HG03060 (cell line): Measurements from ENCODE around the gene LANCL1.

Experiments
- ATAC-seq: cut with Tn5 transposase; IDR thresholded peaks from one replicate; pipeline ENCODE4 v1.9.1; 2021; ENCODE audit warnings: low read depth, moderate number of reproducible peaks; ENCODE audit not compliant: unreplicated experiment

The LANCL1 gene

DNA sequence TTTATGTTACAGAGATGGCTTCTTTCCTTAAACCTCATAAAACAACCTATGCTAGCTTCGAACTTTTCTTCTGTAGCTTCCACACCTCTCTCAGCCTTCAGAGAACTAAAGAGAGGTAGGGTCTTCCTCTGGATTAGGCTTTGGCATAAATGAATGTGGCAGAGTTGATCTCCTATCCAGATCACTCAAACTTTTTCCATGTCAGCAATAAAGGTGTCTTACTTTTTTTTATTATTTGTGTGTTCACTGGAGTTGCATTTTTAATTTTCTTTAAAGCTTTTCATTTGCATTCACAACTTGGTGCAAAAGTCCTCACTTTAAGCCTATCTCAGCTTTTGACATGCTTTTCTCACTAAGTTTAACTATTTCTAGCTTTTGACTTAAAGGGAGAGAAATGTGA, 66.0 kb downstream of the LANCL1 start:
- ATAC-seq: no peak

DNA sequence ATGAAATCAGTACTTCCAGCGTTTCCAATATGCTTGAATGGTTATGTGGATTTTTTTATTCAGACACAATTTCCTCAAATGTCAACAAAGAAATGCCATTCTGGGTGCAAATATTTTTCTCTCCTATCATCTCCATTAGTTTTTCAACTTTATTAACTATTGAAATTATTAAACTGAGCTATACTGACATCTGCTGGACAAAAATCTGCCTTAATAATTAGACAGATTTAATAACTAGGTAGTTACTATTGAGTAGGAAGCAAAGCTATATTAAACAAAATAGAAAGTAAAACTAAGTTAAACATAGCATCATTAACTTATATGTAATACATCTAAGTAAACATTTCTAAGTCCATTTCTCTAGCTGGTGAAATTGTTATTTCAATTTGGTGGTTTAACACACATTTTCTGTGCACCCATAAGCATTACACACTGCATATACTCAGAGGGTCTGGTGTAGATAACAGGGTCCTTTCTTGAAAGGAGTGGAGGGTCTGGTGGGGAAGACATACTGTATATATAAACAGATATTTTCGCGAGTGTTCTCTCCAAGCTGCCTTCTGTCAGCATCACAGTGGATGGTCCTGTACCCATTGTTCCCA, 77.0 kb downstream of the LANCL1 start:
- no peak for ATAC-seq

DNA sequence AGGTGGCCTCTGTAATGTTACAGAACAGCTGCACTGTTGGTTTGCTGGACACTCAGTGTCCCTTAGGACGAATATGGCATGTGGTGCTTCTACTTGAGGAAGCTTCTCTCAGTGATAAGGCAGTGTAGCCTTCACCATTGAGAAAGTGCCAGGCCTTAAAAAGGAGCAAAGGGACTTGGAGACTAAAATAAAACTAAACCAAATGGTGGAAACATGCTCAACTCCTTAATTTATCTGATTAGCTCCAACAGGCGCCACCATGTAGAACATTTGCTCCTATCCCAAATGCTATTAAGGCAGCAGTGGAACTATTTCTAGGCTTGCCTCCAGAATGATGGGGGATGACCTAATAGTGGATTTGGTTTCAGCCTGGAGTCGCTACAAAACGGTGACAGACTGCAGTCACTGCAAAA, 84.1 kb downstream of the LANCL1 start:
- ATAC-seq: no peak

DNA sequence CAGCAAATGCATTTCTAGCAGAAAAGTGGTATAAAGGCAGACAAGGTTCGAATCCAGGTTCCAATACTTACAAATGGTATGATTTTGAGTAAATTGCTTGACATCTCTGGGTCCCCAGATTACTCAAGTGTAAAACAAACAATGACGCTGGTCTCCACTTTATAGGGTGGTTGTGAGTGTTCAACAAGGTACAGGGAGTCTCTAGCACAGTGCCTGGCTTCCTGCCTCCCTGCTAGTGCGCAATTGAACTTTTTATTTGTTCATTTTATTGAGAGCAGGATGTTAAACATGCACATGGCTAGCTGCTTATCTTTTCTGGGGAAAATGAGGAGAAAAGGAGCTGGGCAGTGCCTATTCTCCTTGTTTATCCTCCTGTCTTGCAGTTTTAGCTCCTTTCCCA, 86.7 kb downstream of the LANCL1 start:
- ATAC-seq: no peak

DNA sequence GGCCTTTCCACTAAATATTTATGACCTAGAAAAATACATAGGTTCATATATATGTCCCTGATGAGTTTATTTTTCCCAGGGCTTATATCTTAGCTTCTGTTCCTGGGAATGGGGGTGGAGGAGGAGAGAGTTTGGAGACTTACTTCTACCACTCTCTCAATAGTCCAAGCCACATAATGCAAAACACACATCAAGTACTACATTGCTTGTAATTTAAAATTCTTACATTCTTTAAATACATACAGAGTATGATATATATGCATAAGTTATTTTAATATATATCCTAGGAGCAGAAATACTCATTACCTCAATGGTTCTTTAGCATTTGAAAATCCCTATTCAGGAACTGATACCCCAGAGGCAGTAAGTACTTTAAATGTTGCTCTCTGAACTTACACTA, 88.4 kb downstream of the LANCL1 start:
- no peak for ATAC-seq

DNA sequence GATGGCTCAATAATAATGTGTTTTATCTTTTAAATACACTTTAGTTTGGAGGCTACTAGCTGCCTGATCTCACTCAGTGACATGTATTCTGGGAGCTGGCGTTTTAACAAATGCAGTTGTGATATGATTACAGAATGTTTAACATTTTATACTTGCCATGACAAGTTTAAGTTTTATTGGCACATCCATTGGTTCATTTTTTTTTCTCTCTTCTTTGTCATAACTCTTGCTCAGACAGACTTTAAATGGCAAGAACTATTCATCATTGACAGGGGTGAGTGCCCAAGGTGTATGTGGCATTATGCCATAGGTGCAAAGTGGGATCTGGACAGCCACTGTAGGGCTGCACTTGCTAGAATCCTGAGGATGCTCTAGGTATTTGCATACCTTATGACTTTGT, 89.5 kb downstream of the LANCL1 start:
- ATAC-seq: no peak
